ENCODE measurements around the gene CCT8L2. TPM values are rescaled to one million over a fixed set of nuclear protein-coding genes. Genes with fewer than 3 reads are reported as not detected.
"Not testable (repeated sequence)": the region's sequence is repeated elsewhere in the genome, so short reads cannot be mapped to it uniquely, and the experiment has no call there.

CCT8L2 gene
- total RNA-seq, 1 donor from 2014 or later, result not detected

GRCh38 chr22:16609548-16610261, 17.1 kb upstream of the CCT8L2 start:
- DNase-seq (ENCODE audit: extremely low spot score, unreplicated experiment), result no peak
- Mint-ChIP-seq H3K9me3 (ENCODE audit: unreplicated experiment) (peaks cover 34% of the 10 kb centered on the region), H3K4me1 (ENCODE audit: unreplicated experiment) (no peaks in the 10 kb centered on the region), H3K27ac (ENCODE audit: unreplicated experiment) (no peak overlapping the region), H3K27me3 (ENCODE audit: unreplicated experiment) (no peaks in the 10 kb centered on the region), H3K4me3 (ENCODE audit: unreplicated experiment) (no peak overlapping the region), H3K36me3 (ENCODE audit: unreplicated experiment) (peaks cover 2% of the 10 kb centered on the region)
- TF ChIP-seq CTCF (IDR thresholded peaks at IDR 0.05), result no peak

GRCh38 chr22:16608931-16609330, 16.3 kb upstream of the CCT8L2 start:
- no peak overlapping the region for H3K27ac Mint-ChIP-seq (ENCODE audit: unreplicated experiment)
- peaks cover 30% of the 10 kb centered on the region for H3K9me3 Mint-ChIP-seq (ENCODE audit: unreplicated experiment)
- no peaks in the 10 kb centered on the region for H3K27me3 Mint-ChIP-seq (ENCODE audit: unreplicated experiment)
- no peaks in the 10 kb centered on the region for H3K4me1 Mint-ChIP-seq (ENCODE audit: unreplicated experiment)
- no peak overlapping the region for H3K4me3 Mint-ChIP-seq (ENCODE audit: unreplicated experiment)
- peaks cover 2% of the 10 kb centered on the region for H3K36me3 Mint-ChIP-seq (ENCODE audit: unreplicated experiment)
- DNase-seq (ENCODE audit: extremely low spot score, unreplicated experiment), result no peak
- no peak for TF ChIP-seq CTCF (IDR thresholded peaks at IDR 0.05)

- not testable (repeated sequence) for H3K36me3 Mint-ChIP-seq (ENCODE audit: unreplicated experiment); H3K27ac Mint-ChIP-seq (ENCODE audit: unreplicated experiment); DNase-seq (ENCODE audit: extremely low spot score, unreplicated experiment); H3K4me3 Mint-ChIP-seq (ENCODE audit: unreplicated experiment); H3K4me1 Mint-ChIP-seq (ENCODE audit: unreplicated experiment); H3K27me3 Mint-ChIP-seq (ENCODE audit: unreplicated experiment)
- H3K9me3 Mint-ChIP-seq (ENCODE audit: unreplicated experiment), result peaks cover 18% of the 10 kb centered on the region
Observed at GRCh38 chr22:16604257-16604998, 11.8 kb upstream of the CCT8L2 start.

DNA sequence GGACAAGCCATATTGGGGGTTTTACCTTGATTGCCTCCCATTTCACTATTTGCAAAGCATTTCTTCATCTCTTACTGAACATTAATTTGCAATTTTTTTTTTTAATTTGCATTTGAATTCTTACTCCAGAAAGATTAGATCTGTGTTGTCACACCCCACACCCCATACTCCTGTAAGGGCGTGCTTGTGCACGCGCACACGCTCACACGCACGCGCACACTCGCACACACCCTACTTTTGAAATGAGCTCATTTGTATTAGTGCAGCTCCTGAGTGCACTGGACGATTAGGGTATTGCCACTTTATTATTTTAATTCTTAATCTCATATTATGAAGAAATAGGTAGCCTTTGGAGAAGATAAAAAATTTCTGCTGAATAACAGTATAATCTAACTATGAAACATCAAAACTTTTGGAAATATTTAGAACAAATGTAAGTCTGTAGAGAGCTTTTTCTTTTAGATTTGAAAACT, 11.2 kb upstream of the CCT8L2 start:
- H3K4me3 Mint-ChIP-seq (ENCODE audit: unreplicated experiment); H3K36me3 Mint-ChIP-seq (ENCODE audit: unreplicated experiment); H3K27ac Mint-ChIP-seq (ENCODE audit: unreplicated experiment); H3K27me3 Mint-ChIP-seq (ENCODE audit: unreplicated experiment); DNase-seq (ENCODE audit: extremely low spot score, unreplicated experiment); H3K4me1 Mint-ChIP-seq (ENCODE audit: unreplicated experiment): not testable (repeated sequence)
- H3K9me3 Mint-ChIP-seq (ENCODE audit: unreplicated experiment), result peaks cover 18% of the 10 kb centered on the region

GRCh38 chr22:16603448-16603768, 10.8 kb upstream of the CCT8L2 start:
- Mint-ChIP-seq H3K4me3 (ENCODE audit: unreplicated experiment) (no peak overlapping the region), H3K9me3 (ENCODE audit: unreplicated experiment) (peaks cover 18% of the 10 kb centered on the region), H3K36me3 (ENCODE audit: unreplicated experiment) (no peaks in the 10 kb centered on the region), H3K27me3 (ENCODE audit: unreplicated experiment) (no peaks in the 10 kb centered on the region), H3K4me1 (ENCODE audit: unreplicated experiment) (no peaks in the 10 kb centered on the region), H3K27ac (ENCODE audit: unreplicated experiment) (no peak overlapping the region)
- no peak for TF ChIP-seq CTCF (IDR thresholded peaks at IDR 0.05)
- no peak for DNase-seq (ENCODE audit: extremely low spot score, unreplicated experiment)

DNA sequence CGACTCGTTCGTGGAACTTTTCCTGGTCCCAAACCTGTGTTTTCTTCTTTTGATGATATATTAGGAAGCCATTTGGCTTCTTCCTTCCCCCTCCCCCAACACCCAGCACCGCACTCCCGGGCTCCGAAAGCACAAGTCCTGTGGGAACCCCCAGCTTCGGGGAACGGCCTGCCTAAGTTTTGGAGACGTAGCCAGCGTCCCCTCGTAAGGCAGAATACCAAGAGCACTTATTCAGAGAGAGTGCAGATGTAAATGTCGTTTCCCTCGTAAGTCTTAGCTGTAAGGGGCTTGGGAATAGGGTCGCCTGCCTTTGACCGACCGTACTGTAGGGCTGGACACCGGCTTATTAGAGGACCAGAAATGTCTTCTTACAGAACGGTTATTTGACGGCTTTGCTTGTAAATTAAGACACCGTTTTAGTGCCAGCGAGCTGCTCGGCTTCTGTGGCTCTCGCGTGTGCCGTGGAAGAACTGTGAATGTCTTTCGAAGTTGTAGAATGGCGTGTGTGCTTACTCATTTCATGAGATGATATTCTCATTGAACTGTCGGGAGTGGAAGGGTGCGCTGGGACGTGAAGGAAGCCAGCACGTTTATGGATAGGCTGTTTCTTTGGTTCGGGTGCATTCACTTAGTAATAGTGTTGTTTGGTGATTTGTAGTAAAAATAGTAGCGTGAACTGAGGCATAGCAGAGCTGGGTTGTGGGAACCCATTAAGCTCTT, 10.3 kb upstream of the CCT8L2 start:
- H3K27me3 Mint-ChIP-seq (ENCODE audit: unreplicated experiment); H3K27ac Mint-ChIP-seq (ENCODE audit: unreplicated experiment); H3K36me3 Mint-ChIP-seq (ENCODE audit: unreplicated experiment); H3K4me1 Mint-ChIP-seq (ENCODE audit: unreplicated experiment); DNase-seq (ENCODE audit: extremely low spot score, unreplicated experiment); H3K4me3 Mint-ChIP-seq (ENCODE audit: unreplicated experiment): not testable (repeated sequence)
- peaks cover 18% of the 10 kb centered on the region for H3K9me3 Mint-ChIP-seq (ENCODE audit: unreplicated experiment)

- not testable (repeated sequence) for H3K4me3 Mint-ChIP-seq (ENCODE audit: unreplicated experiment); H3K4me1 Mint-ChIP-seq (ENCODE audit: unreplicated experiment); H3K27ac Mint-ChIP-seq (ENCODE audit: unreplicated experiment); H3K27me3 Mint-ChIP-seq (ENCODE audit: unreplicated experiment); H3K36me3 Mint-ChIP-seq (ENCODE audit: unreplicated experiment); DNase-seq (ENCODE audit: extremely low spot score, unreplicated experiment)
- H3K9me3 Mint-ChIP-seq (ENCODE audit: unreplicated experiment), result peaks cover 18% of the 10 kb centered on the region
Observed at GRCh38 chr22:16602224-16602727, 9.7 kb upstream of the CCT8L2 start.
